Hippocampal formation (tissue), 2 donors: ENCODE data around the gene PGPEP1.
"Not testable (repeated sequence)": the region's sequence is repeated elsewhere in the genome, so short reads cannot be mapped to it uniquely, and the experiment has no call there.

Experiments
- DNase-seq, 2 donors: peaks; one replicate each; lab custom pipeline; 2025; lab: John Stamatoyannopoulos, UW

PGPEP1 gene

GRCh38 chr19:18332917-18333530 lies 7.4 kb upstream of the PGPEP1 start:
- DNase-seq: no peak

DNA sequence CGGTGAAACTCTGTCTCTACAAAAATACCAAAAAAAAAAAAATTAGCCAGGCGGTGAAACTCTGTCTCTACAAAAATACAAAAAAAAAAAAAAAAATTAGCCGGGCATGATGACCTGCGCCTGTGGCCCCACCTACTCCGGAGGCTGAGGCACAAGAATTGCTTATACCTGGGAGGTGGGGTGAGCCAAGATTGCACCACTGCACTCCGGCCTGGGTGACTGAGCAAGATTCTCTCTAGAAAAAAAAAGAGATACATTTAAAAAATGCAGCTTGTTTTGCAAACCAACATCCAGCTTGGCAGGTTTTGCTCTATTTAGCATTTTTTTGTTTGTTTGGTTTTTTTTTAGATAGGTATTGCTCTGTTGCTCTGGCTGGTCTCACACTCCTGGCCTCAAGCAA lies 6.7 kb upstream of the PGPEP1 start:
- no peak for DNase-seq

DNA sequence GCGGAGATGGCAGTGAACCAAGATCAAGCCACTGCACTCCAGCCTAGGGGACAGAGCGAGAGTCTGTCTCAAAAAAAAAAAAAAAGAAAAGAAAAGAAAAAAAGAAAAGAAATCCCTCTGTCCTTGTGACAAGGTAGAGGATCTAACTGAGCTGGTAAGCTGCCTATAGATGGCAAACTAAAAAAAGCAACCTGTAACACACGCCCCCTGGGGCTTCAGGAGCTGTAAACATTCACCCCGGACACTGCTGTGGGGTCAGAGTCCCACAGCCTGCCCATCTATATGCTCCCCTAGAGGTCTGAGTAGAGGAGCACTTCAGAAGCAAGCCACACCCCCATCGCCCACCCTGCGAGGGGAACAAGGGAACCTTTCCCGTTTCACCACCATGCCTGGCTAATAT lies 4.3 kb upstream of the PGPEP1 start:
- no peak for DNase-seq

DNA sequence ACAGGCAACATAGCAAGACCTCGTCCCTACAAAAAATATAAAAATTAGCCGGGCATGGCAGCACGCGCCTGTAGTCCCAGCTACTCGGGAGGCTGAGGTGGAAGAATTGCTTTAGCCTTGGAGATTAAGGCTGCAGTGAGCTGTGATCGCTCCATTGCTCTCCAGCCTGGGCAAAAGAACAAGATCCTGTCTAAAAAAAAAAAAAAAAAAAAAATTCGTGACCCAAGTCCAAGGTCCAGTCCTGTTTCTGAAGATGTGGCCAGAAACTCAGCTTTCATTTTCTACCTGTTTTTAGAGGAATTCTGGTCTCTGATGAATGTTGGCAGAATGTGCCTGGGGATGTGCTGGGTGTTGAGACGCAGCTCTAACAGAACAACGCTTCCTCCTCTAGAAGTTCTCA lies 1.9 kb upstream of the PGPEP1 start:
- DNase-seq: no peak

- no peak for DNase-seq
These were observed 675 bp upstream of the PGPEP1 start for GRCh38 chr19:18339723-18340122.

DNA sequence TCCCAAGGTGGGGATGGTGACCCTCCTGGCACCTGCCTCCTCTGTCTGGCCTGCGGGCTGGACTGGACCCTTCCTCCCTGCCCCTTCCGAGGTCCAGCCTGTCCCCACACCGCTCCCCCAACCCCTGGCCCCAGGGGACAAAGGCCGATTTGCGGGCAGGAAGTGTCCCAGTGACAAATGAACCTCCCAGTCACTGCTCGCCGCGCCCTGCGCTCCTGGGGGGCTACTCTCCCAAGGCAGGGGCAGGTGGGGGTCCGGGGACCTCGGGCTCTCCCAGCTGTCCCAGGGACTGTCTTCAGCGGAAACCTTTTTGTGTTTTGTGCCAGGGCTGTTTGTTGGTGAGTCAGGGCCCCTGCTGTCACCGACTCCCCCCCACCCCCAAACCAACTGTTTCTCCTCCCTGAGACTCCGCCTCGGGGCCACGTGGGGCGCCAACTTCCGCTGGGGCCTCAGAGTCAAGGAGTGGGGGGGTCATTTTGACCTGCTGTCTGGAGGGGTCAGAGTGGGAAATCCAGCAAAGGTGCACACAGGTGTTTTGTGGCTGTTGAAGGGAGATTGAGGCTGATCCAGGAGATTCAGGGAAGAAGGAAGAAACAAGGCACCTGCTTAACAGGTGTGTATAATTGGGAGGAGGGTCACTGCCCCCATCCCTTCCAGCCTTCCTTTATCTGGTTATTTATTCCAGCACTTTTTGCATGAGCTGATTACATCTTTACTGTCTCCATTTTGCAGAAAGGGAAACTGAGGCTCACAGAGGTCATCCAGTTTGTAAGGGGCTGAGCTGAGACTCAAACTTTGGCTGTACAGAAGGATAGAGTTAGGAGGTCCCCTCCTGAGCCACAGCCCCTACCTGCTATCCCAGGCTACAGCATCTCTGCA lies 831 bp downstream of the PGPEP1 start:
- DNase-seq: peak in 1 of 2 donors; percentile 24

DNA sequence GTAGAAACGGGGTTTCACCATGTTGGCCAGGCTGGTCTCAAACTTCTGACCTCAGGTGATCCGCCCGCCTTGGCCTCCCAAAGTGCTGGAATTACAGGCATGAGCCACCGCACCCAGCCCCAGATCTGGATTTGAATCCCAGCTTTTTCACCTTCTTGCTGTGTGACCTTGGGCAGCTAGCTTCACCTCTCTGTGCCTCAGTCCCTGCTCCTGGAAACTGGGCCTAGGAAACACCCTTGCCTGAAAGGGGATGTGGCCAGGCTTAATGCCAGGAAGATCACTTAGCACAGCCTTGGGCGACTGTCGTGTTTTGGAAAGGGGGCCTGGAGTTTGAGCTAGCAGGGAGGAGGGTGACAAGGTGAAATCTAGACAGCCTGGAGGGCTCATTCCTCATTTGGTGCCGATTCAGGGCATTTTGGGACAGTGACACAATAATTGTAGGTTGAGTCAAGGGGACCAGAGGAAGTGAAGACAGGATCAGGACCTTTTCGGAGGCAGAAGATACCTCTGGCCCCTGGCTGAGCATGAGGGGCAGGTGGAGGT lies 1.8 kb downstream of the PGPEP1 start:
- no peak for DNase-seq

DNA sequence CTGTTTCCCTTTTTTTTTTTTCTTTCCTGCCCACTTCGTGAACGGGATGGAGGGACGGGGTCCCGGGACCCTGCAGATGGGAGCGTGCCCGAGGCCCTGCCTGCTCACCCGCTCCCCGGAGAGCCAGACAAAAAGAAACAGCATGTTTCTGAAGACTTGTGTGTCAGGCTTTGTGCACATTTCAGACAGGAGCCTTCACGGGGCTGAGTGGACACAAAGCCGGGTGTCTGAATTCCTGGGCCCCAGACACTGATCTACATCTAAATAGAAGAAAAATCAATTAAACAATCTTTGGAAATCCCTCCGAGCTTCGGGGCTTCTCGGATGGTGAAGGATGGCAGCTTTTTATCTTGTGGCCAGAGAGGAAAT lies 4.2 kb downstream of the PGPEP1 start:
- no peak for DNase-seq

DNA sequence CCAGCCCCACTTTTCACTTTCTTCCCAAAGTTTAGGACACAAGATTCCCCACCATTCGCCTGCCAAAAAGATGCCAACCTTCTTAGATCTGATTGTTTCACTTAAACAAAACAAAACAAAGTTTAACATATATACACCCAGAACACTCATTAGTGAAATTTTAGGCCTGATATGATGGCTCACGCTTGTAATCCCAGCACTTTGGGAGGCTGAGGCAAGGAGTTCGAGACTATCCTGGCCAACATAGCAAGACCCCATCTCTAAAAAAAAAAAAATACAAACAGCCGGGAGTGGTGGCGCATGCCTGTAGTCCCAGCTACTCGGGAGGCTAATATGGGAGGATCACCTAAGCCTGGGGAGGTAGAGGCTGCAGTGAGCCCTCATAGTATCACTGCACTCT lies 4.9 kb downstream of the PGPEP1 start:
- no peak for DNase-seq

DNA sequence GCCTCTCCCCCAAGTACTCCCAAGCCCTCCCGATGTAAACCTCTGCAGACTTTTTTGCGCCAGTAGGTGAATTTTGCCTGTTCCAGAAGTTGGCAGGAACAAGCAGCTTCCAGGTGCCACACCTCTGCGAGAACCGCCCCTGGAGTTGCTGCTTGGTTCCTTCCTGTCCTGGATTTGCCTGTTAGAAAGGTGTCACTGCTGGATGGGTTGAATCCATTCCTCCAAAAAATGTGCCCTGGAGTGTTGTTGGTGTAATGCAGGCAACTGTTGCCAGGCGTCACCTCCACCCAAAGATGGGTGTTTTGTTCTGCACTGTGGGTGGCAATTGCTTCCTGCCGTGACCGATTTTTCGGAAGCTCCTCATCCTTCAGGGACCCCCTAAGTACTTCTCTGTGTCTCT lies 5.7 kb downstream of the PGPEP1 start:
- DNase-seq: no peak

- DNase-seq: no peak
These were observed 7.8 kb downstream of the PGPEP1 start for GRCh38 chr19:18348171-18348570.

DNA sequence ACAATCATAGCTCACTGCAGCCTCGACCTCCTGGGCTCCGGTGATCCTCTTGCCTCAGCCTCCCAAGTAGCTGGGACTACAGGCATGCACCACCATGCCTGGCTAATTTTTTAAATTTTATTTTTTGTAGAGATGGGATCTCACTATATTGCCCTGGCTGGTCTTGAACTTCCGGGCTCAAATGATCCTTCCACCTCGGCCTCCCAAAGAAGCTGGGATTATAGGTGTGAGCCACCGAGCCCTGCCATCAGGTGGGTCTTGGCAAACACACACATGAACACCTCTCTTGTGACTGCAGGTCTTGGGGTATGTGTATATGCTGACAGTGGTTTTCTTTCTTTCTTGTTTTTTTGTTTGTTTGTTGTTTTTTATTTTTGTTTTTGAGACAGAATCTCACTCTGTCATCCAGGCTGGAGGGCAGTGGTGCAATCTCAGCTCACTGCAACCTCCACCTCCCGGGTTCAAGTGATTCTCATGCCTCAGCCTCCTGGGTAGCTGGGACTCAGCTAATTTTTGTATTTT lies 8.5 kb downstream of the PGPEP1 start:
- DNase-seq: not testable (repeated sequence)

GRCh38 chr19:18349524-18350128 lies 9.2 kb downstream of the PGPEP1 start:
- peak in 1 of 2 donors; percentile 3 for DNase-seq

GRCh38 chr19:18350490-18350889 lies 10.1 kb downstream of the PGPEP1 start:
- no peak for DNase-seq

DNA sequence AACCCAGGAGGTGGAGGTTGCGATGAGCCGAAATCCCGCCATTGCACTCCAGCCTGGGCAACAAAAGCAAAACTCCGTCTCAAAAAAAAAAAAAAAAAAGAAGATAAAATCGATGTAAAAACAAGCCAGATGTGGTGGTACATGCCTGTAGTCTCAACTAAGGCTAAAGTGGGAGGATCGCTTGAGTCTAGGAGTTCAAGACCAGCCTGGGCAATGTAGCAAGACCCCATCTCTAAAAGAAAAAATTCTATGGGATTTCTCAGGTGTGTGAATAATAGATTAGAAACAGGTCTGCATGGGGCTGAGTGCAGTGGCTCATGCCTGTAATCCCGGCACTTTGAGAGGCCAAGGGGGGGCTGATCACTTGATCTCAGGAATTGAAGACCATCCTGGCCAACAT lies 11.1 kb downstream of the PGPEP1 start:
- DNase-seq: no peak

DNA sequence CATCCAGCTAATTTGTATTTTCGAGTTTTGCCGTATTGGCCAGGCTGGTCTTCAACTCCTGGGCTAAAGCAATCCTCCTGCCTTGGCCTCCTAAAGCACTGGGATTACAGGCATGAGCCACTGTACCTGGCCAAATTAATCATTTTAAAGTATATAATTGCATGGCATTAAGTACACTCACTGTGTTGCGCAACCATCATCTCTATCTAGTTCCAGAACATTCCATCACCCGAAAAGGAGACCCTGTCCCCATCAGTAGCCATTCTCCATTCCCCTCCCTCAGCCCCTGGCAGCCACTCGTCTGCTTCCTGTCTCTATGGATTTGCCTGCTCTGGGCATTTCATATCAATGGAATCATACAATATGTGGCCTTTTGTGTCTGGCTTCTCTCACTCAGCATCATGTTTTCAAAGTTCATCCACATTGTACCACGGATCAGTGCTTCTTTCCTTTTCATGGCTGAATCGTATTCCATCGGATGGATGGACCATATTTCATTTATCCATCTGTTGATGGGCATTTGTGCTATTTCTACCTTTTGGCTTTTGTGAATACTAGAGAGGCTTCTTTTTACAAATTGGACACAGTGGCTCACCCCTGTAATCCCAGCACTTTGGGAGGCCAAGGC lies 13.1 kb downstream of the PGPEP1 start:
- DNase-seq: no peak

GRCh38 chr19:18354743-18355142 lies 14.3 kb downstream of the PGPEP1 start:
- DNase-seq: not testable (repeated sequence)

DNA sequence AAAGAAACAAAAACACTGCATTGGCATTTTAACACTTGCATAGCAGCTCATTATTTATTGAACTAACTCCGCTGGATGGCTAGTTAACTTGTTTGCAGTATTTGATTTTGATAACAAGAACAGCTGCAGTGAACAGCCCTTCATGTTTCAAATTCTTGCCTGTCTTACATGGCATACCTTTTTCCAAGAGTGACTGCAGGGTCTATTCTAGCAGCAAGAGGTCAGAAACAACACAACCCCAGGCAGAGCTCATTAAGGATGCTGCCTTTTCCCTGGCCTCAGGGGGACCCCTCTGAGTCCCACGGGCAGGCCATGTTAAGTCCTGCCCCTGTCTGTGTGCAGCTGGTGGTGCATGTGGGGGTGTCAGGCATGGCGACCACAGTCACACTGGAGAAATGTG lies 16.6 kb downstream of the PGPEP1 start:
- no peak for DNase-seq

GRCh38 chr19:18361646-18362045 lies 21.2 kb downstream of the PGPEP1 start:
- no peak for DNase-seq

- no peak for DNase-seq
These were observed 22.6 kb downstream of the PGPEP1 start for GRCh38 chr19:18362934-18363542.

DNA sequence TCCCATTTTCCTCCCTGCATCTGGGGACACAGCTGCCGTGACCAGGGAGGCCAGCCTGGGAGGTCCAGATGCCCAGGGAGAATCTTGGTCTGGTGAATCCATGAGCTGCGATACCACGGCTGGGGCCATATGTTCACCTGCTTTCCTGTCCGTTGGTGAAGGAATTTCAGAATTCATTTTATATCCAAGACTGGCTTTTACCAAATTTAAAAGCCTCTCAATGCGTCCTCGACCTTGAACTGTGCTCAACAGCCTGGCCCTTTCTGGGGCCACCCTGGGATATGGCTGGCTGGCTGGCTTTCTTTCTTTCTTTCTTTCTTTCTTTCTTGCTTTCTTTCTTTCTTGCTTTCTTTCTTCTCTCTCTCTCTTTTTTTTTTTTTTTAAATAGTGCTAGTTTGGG lies 23.4 kb downstream of the PGPEP1 start:
- DNase-seq: no peak
